ENCODE measurements around the gene KRTAP12-4.

- TF ChIP-seq CTCF (IDR thresholded peaks at IDR 0.05) (no peak), POLR2A (IDR thresholded peaks at IDR 0.05) (no peak)
Observed at GRCh38 chr21:44684077-44684476, 29.6 kb upstream of the KRTAP12-4 start.
